Central memory CD4-positive, alpha-beta T cell (primary cell): ENCODE results near the gene CASP9.
"Not testable (repeated sequence)": the region's sequence is repeated elsewhere in the genome, so short reads cannot be mapped to it uniquely, and the experiment has no call there.

ENCODE experiments used
- DNase-seq: peaks from one replicate; pipeline ENCODE4 v3.0.0; 2022

Gene CASP9

DNA sequence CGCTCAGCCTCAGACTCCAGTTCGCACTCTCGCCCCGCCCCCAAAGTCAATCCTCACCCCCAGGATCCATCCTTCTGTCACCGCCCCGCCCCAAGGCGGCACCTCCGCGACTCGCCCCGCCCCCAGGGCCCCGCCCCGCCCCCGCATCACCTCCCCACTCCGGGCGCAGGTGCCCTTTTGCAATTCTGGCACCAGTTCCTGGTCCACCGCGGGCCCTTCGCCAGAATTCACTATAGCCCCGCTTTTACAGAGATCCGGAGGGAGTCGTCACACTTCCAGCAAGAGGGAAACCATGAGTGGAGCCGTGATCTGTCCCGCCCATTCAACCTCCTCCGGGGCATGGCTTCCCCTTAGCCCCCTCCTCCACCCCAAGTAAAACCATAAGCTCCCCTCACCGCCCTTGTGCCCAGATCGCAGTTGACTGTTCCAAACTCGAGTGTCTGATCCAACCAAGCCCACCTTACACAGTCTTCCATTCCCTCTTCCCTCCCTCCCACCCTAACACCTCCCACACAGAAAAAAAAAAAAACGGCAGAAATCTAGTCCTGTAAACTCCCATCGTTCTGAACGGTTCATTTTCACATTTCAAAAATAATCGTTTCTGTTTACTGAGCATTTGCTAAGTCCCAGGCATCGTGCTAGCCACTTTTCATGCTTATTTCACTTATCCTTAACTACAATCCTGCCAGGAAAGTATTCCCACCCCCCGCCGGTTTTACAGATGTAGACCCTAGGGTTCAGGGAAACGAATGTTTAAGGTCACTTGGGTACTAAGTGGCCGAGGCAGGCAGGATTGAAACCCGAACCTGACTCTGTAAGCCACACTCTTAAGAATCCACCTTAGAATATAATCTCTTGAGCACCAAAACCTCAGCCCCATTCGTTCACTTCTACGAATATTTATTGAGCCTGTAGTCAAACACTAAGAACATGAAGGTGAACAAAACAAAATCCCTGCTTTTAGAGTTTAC is 1.3 kb upstream of the CASP9 start:
- peak; percentile 99 for DNase-seq

DNA sequence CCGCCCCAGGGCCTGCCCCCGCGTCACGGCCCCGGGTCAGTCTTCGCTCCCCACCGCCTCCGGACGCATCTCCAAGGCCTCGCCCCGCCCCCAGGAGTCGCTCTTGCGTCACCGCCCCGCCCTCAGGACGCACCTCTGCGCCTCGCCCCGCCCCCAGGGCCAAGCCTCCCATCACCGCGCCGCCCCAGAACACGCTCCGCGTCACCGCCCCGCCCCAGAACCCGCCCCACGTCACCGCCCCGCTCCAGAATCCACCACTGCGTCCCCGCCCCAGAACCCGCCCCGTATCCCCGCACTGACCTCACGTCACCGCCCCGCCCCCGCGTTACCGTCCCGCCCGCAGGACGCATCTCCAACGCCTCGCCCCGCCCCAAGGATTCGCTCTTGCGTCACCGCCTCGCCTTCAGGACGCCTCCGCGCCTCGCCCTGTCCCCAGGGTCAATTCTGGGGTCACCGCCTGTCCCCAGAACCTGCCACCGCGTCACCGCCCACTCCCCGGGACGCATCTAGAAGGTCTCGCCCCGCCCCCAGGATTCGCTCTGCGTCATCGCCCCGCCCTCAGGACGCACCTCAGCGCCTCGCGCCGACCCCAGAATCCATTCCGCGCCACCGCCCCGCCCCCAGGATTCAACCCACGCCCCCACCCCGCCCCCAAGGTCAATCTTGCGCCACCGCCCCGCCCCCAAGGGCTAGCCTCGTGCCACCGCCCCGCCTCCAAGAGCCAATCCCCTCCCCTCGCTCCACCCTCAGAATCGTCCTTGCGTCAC is 451 bp upstream of the CASP9 start:
- DNase-seq = peak; percentile 98

DNA sequence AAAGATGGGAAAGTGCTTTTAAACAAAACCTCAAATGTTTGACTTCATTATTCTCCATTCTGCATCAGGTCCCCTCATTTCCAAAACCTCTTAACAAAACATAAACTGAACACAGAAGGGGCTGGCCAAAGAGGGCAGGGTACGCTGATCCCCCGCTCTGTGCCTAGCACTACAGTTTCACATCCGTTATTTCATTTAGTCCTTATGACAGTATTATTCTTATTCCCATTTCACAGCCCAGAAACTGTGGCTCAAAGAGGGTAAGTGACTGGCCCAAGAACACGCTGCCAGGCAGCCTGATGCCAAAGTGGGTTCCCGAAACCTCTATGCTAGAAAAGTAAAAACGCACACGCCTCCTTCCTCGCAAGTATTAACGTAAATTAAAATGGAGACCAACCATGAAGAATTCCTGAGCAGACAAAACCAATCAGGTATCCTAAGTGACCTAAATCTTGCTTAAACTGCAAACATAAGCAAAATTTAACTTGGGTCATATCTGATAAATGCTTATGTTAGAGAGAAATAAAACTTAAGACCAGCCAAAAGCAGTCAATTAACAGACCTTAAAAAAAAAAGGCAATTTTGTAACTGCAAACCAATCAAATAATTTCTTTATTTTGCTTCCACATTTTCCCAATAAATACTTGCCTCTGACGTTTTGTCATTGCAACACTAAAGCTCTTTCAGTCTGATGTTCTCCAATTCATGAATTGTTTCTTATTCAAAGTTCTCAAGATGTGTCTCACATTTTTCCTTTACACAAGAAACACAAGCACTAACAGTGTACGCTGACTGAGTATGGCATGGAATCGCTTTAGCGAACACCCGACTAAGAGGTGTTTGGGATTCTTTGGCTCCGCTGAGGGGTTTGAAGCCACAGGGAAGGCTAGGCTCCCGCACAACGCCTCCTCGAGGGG is 653 bp downstream of the CASP9 start:
- no peak for DNase-seq

DNA sequence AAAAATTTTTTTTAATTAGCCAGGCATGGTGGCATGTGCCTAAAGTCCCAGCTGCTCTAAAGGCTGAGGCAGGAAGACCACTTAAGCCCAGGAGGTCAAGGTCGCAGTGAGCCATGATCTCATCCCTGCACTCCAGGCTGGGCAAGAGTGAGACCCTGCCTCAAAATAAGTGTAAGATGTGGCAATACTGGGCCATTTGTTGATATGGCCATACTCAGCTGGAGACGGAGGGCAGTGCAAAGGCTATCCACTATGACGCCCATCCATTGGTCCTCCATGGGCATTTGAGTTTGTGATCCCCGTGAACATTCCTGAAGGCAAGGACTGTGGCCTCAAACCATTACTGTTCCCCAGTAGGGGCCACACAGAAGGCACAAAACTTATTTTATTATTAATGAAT is 1.5 kb downstream of the CASP9 start:
- no peak for DNase-seq

DNA sequence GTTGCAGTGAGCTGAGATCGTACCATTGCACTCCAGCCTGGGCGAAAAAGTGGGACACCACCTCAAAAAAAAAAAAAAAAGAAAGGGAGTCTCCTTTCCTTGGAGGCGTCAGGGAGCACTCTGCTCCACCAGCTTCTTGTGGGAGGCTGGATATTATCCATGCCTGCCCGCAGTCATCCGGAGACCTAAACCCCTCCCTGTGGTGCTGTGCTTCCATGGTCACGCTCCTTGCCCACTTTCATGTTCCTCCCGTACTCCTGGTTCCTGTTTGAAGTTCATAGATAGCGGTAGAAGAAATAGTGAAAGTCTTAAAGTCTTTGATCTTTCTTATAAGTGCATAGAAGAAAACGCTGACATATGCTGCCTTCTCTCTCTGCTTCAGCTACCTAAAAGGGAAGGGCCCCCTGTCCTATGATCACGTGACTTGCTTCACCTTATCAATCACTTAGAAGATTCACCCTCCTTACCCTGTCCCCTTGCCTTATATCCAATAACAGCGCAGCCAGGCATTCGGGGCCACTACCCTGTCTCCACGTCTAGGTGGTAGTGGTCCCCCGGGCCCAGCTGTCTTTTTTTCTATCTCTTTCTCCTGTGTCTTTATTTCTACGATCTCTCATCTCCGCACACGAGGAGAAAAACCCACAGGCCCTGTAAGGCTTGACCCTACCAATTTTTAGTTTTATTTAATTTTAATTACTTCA is 2.7 kb downstream of the CASP9 start:
- not testable (repeated sequence) for DNase-seq

DNA sequence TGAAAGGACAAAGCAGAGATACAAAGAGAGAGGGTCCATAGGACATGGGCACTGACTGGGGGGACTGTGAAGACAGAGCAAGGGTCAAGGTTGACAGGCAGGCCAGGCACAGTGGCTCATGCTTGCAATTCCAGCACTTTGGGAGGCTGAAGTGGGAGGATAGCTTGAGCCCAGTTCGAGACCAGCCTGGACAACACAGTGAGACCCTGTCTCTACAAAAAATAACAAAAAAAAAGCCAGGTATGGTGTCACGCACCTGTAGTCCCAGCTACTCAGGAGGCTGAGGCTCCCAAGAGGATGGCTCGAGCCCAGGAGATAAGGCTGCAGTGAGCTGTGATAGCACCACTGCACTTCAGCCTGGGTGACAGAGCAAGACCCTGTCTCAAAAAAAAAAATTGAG is 4.4 kb downstream of the CASP9 start:
- no peak for DNase-seq

DNA sequence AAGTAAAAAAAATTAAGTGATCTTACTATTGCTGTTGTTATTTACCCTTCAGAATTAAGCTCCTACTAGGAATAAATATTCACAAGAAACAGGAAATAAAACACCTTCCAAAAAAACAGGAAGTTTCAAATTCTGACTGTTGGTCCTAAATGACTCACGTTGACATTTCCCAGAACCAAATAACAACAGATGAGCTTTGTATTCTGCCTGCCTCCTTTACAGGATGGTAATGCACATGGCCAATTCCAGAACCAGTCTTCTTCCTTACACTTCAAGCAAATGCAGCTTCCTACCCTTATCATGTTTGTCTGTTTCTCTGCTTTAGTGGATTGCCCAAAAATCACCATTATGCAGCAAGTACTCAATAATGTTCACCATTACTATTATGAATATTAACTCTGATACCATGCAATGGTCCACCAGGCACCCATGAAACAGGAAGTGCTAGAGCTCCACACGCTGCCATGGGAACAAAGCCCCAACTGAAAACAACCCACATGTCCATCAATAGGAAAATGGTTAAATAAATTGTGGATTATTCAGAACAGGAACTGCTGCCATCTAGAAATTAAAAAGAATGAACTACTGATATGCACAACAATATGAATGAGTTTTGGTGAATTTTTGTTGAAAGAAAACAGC is 8.9 kb downstream of the CASP9 start:
- DNase-seq = no peak

DNA sequence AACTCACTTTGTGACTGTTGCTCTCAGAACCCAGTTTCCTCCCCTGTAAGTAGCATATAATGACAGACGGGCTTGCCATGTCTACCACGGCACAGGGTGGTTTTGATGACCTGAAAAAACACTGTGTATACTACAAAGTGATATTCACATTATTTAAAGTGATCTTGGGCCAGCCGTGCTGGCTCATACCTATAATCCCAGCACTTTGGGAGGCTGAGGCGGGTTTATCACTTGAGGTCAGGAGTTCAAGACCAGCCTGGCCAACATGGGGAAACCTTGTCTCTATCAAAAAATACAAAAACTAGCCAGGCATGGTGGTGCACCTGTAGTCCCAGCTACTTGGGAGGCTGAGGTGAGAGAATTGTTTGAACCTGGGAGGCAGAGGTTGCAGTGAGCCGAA is 9.5 kb downstream of the CASP9 start:
- DNase-seq = not testable (repeated sequence)

DNA sequence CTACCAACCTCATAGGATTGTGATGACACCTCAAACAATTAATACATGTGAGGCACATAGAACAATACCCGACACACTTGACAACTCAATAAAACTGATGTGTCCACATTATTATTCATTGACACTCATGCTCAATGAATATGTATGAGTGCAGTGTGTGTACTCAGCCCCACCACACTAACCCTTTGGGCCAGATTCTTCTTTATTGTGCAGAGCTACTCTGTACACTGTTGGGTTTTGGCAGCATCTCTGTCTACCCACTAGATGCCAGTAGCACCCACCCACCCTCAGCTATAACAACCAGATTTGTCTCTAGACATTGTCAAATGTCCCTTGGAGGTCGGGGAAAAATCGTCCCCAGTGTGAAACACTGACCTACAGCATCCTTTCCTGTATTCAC is 10.1 kb downstream of the CASP9 start:
- DNase-seq = no peak

DNA sequence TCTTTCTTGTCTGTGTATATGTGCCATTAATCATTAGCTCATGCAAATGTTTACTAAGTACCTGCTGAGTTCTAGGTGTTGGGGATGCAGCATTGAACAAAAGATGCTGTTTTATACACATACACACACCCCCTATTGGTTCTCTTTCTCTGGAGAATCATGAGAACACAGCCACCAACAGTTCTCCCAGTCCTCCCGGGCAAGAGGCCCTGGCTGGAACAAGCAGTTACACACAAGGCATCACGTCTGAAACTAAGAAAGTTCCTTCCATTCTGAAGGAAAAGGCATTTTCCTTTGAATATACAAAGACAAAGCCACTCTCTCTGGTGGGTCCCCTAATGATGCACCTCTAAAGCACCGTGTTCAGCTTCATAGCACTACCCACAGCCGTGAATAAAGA is 10.8 kb downstream of the CASP9 start:
- DNase-seq = no peak

DNA sequence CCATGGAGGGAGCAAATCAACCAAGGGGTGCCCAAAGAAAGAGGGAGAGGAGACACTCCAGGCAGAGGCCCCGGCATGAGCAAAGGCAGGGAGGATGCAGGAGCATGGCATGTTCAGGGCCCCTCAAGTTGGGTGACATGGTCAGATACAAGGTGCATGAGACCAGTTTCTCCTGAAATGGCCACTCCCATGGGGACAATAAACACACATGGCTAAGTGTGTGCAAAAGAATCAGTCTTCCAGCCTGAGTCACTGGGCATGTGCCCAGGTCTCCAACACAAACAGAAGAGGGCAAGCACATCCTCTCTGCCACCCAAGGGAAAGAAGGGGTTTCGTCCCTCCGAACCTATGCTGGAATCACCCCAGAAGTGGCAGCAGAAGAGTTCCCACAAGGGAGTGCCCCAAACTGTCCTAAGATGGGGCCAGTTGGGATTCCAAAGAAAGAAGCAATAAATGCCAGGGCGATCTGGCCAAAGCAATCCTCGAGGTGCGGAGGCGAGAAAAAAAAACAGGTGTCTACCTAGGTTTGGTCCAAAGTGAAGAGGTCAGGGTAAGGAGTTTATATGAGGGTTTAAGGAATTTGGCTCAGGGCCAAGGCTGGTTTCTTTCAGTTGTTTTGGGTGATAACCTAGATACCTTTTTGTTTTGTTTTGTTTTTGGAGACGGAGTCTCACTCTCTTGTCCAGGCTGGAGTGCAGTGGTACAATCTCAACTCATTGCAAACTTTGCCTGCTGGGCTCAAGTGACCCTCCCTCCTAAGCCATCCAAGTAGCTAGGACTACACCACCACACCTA is 13.2 kb downstream of the CASP9 start:
- no peak for DNase-seq

DNA sequence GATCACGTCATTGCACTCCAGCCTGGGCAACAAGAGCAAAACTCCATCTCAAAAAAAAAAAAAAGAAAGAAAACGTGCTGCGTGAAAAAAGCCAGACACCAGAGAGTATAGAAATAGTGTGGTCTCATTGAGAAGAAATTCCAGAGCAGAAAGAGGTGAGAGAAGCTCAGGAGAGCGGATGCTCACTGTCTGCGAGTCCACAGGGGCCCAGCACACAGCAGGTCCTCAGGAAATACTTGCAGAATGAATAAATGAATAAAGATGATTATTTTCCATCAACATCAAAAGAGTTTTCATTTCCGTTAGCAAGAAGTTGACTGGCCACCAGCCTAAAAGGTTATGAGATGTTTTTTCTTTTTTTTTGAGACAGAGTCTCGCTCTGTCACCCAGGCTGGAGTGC is 14.4 kb downstream of the CASP9 start:
- DNase-seq = no peak

DNA sequence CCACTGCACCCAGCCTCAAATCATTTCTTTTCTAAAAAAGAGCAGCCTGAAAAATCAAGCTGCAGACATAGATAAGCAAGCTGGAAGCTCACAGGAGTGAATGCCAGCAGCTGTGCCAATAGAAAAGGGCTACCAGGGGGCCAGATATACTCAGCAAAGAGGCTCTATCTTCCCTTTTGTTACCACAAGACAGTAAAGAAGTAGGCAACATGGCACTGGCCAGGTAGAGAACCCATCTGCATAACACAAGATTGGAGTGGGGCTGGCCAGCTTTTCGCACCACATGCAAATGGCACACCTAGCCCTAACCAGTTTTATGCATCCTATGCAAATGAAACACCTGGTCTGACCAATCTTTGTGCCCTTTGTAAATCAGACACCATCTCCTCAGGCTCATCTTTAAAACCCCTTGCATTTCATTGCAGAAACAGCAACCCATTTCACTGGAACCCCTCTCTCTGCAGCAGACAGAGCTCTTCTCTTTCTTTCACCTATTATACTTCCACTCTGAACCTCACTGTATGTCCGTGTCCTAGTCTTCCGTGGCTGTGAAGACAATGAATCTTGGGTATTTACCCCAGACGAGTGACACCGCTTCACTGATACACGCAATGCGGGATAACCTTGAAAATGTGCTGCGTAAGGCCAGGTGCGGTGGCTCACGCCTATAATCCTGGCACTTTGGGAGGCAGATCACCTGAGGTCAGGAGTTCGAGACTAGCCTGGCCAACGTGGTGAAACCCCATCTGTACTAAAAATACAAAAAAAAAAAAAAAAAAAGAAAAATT is 15.1 kb downstream of the CASP9 start:
- DNase-seq = no peak

DNA sequence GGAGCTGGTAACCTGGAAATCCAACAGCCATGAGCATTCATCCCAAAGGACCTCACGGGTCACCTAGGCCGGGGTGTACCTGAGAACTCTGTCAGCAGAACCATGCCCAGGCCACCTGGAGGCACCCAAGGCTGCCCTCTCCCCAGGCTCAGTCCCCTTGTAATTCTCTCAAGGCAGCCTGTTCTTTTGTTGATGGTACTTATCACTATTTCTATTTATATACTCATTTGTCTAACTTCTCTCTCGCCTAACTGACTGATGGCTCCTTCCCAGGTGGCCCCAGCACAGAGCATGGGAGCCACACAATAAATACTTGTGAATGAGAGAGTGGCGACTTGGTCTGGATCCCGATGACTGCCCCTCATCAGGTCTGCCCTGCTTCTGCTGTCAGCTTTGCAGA is 16.7 kb downstream of the CASP9 start:
- no peak for DNase-seq

DNA sequence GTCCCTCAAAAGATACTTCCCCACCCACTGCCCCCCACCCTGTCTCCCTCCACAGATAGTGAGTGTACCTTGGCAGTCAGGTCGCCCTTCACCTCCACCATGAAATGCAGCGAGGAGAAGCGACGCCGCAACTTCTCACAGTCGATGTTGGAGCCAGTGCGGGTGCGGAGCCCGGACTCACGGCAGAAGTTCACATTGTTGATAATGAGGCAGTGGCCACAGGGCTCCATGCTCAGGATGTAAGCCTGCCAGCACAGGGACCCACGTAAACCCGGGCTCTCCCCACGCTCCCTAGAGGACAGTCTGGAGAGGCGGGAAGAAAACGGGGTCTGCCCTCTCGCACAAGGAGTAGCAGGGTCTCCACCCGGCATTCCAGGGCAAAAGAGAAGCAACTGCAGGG is 17.2 kb downstream of the CASP9 start:
- DNase-seq = no peak

DNA sequence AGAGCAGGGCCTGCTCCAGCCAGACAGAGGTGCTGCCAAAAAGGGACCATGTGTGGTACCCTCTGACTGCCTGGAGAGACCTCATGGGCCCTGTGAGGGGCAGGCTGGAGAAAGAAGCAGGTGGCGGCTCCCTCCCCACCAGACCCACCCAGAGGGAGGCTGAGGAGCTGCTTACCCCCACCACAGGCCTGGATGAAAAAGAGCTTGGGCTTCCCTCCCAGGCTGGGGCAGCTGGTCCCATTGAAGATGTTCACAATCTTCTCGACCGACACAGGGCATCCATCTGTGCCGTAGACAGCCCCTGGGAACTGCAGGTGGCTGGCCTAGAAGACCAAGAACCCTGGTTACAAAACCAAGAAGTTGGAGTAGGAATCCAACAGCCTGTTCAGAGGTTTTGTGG is 19.6 kb downstream of the CASP9 start:
- no peak for DNase-seq

DNA sequence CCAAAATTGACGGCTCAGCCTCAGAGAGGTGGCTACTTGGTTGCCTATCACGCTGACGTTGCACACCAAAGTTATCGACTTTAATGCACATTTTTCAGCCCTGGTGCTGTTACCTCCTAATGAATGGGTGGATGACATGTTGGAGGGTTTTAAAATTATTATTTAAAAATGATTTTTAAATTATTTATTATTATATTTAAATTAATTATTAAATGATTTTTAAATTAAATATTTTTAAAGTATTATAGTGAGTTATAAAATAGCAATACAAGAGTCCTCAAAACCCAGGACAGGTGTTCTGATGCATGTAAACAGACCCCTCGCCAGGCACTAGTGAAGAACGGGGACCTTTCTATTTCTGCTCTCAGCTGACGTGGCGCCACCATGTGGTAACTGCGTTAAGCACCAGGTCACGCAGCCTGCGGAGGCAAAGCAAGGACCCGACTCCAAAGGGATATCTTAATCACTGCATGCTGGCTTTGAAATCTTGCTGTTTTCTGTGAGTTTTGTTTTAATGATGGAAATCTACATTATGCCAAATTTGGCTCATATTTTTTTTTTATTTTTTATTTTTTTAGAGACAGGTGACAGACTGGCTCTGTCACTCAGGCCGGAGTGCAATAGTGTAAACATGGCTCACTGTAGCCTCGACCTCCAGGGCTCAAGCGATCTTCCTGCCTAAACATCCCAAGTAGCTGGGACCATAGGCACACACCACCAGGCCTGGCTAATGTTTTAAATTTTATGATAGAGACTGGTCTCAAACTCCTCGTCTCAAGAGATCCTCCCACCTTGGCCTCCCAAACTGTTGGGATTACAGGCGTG is 22.6 kb downstream of the CASP9 start:
- DNase-seq = no peak

DNA sequence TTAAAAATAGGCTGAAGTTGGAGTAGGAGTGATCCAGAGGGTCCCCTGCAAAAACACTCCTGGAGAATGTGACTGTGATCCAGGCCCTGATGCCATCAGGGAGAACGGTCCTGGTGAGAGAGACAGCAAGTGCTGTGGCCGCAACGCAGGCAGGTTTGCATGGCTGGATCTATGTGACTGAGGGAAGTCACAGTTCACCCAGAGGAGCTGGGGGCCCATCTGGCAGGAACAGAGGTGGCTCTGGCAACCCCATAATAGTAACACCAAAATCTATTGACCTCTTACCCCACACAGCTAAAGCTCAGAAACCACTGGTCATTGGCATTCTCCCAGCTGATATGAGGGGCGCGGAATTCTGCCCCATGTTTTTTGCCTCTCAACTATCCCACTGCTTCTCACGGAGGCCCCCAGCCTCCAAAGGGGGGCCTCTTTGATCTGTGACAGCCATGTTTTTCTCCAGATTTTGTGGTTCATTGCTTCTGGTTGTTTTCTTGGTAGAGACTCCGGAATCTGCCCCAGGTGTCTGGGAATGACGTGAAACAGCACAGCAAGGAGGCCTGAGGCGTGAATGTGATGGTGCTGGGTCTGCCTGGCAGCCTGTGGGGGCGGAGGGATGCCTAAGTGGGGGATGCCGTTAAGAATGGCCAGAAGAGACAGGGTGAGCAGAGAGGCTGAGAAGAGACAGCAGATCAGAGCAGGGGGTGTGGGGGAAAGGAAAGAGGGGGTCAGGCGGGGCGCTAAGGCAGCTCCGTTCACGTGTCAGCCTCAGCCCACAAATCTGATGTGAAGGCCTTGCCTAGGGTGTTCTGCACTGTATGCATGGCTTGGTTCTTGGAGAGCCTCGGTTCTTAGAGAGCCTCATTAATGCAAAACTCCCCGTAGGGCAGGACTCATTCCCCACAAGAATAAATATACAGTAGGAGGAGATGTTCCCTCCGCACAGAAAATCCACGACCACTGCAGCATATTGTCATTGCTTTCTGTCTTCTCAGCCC is 23.5 kb downstream of the CASP9 start:
- no peak for DNase-seq
